ENCODE data around the gene PTPRD. TPM values are rescaled to one million over a fixed set of nuclear protein-coding genes. Genes with fewer than 3 reads are reported as not detected.

The PTPRD gene
- total and polyA plus RNA-seq, 9 of the 15 experiments (the other 6 are each of a cell fraction or from before 2014, with no cell fraction given) = 0.11 TPM; not detected in 8

GRCh38 chr9:8745347-8745746 lies 1867.5 kb downstream of the PTPRD start:
- DNase-seq (ENCODE audit: extremely low read depth in 1 of 4, low spot score in 3 of 4) (no peak), FAIRE-seq (no peak), ATAC-seq (no peak)
- H3K9ac ChIP-seq (ENCODE audit: insufficient read depth in 1 of 2, low read depth in 2 of 2, low read length in 2 of 2) = no peak overlapping the region
- TF ChIP-seq MLX (CRISPR knock-in tag; conservative IDR thresholded peaks at IDR 0.05) = no peak
- TF ChIP-seq ZNF124 (CRISPR knock-in tag; IDR thresholded peaks at IDR 0.05) = no peak
- 2% methylated on average over 5 of the region's 5 CpGs for WGBS (ENCODE audit: insufficient coverage, low coverage, missing lambda C conversion rate)
- H2AFZ ChIP-seq (ENCODE audit: low read depth, low read length) = no peak overlapping the region
- no peaks in the 10 kb centered on the region for H4K20me1 ChIP-seq (replicated peaks; ENCODE audit: control insufficient read depth, insufficient read depth, low read length)
- no TSS peak for BruUV-seq (replicated peaks)
- no peaks in the 10 kb centered on the region for H3K36me3 ChIP-seq (ENCODE audit: control insufficient read depth, insufficient read depth, low read length)
- H3K9me1 ChIP-seq (ENCODE audit: control insufficient read depth, insufficient read depth, low read length) = no peaks in the 10 kb centered on the region
- H3K27ac ChIP-seq (ENCODE audit: extremely low read depth, low read depth, low read length) = no peak overlapping the region
- H3K27me3 ChIP-seq (ENCODE audit: control insufficient read depth in 2 of 2, insufficient read depth in 2 of 2, low read length in 2 of 2) = no peaks in the 10 kb centered on the region
- H3K9me3 ChIP-seq (replicated peaks; ENCODE audit: control insufficient read depth, insufficient read depth, low read depth, low read length) = no peaks in the 10 kb centered on the region
- intact Hi-C loops (cut with micrococcal nuclease) (no loop called here), in situ Hi-C loops (cut with MboI) (no loop called here)
- POLR2A ChIA-PET = no interaction called here
- H3K79me2 ChIP-seq (ENCODE audit: control insufficient read depth, insufficient read depth, low read length) = no peaks in the 10 kb centered on the region
- H3K4me3 ChIP-seq = no peak overlapping the region
- no peak overlapping the region for H3K4me2 ChIP-seq (ENCODE audit: insufficient read depth, low read length)
- H3K4me1 ChIP-seq (replicated peaks in 1 of 2; ENCODE audit: control insufficient read depth in 2 of 2, insufficient read depth in 2 of 2, low read length in 2 of 2) = no peaks in the 10 kb centered on the region
- CTCF ChIA-PET (ENCODE audit: low intra/inter-chr PET ratio) = no interaction called here

DNA sequence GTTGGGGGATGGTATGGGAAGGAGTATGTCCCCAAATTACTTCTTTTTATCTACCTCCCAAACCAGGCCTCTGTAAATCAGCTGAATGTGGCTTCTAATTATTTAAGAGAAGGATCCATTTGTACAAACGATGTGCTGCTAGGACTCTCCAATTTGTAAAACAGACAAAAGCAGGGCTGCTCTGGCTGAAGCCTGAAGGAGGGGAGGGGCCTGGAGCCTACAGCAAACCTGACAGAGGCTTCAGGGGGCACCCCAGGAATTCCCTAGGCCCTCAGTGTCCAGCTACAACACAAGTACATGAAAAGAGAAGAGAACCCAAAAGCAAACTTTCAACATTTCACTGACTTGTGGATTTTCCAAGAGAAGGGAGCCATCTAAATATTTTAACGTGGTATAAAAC lies 1873.9 kb downstream of the PTPRD start:
- Histone ChIP-seq H2AFZ (ENCODE audit: low read depth, low read length) (no peak overlapping the region), H3K36me3 (ENCODE audit: control insufficient read depth, insufficient read depth, low read length) (no peaks in the 10 kb centered on the region), H3K4me3 (no peak overlapping the region), H3K27me3 (ENCODE audit: control insufficient read depth in 2 of 2, insufficient read depth in 2 of 2, low read length in 2 of 2) (no peaks in the 10 kb centered on the region), H3K4me1 (replicated peaks in 1 of 2; ENCODE audit: control insufficient read depth in 2 of 2, insufficient read depth in 2 of 2, low read length in 2 of 2) (no peaks in the 10 kb centered on the region), H3K9ac (ENCODE audit: insufficient read depth in 1 of 2, low read depth in 2 of 2, low read length in 2 of 2) (no peak overlapping the region), H3K4me2 (ENCODE audit: insufficient read depth, low read length) (no peak overlapping the region), H3K9me3 (replicated peaks; ENCODE audit: control insufficient read depth, insufficient read depth, low read depth, low read length) (no peaks in the 10 kb centered on the region), H3K27ac (ENCODE audit: extremely low read depth, low read depth, low read length) (no peak overlapping the region), H3K9me1 (ENCODE audit: control insufficient read depth, insufficient read depth, low read length) (no peaks in the 10 kb centered on the region), H3K79me2 (ENCODE audit: control insufficient read depth, insufficient read depth, low read length) (no peaks in the 10 kb centered on the region), H4K20me1 (replicated peaks; ENCODE audit: control insufficient read depth, insufficient read depth, low read length) (no peaks in the 10 kb centered on the region)
- TF ChIP-seq CBX3 (IDR thresholded peaks at IDR 0.05; ENCODE audit: borderline replicate concordance in 1 of 2, low read length in 2 of 2) (no peak), EHMT2 (IDR thresholded peaks at IDR 0.05) (no peak), PTBP1 (IDR thresholded peaks at IDR 0.05; ENCODE audit: low read depth, low read length) (no peak), CBFB (CRISPR knock-in tag; IDR thresholded peaks at IDR 0.05) (no peak), HMG20A (CRISPR knock-in tag; conservative IDR thresholded peaks at IDR 0.05) (no peak), RFX7 (CRISPR knock-in tag; IDR thresholded peaks at IDR 0.05) (no peak), MYNN (IDR thresholded peaks at IDR 0.05) (no peak), MYNN (CRISPR knock-in tag; IDR thresholded peaks at IDR 0.05) (no peak), LCOR (CRISPR knock-in tag; IDR thresholded peaks at IDR 0.05) (no peak), KHSRP (IDR thresholded peaks at IDR 0.05) (no peak), ZNF143 (CRISPR knock-in tag; IDR thresholded peaks at IDR 0.05) (no peak), ZNF778 (CRISPR knock-in tag; IDR thresholded peaks at IDR 0.05) (no peak), MEF2D (tag; conservative IDR thresholded peaks at IDR 0.05; ENCODE audit: low read depth) (no peak), SOX6 (IDR thresholded peaks at IDR 0.05) (no peak), YY1 (IDR thresholded peaks at IDR 0.05; ENCODE audit: borderline replicate concordance in 1 of 3, control insufficient read depth in 1 of 3, extremely low read depth in 1 of 3, insufficient read depth in 3 of 3, insufficient read length in 1 of 3, insufficient replicate concordance in 2 of 3, low read depth in 1 of 3, low read length in 2 of 3) (no peak), MTF1 (CRISPR knock-in tag; IDR thresholded peaks at IDR 0.05; ENCODE audit: borderline replicate concordance) (no peak), NFYB (IDR thresholded peaks at IDR 0.05; ENCODE audit: extremely low read depth, insufficient read length) (no peak)
- no peak for DNase-seq (ENCODE audit: extremely low read depth in 1 of 4, low spot score in 3 of 4)
- intact Hi-C loops (cut with micrococcal nuclease) (no loop called here), in situ Hi-C loops (cut with MboI) (no loop called here)
- ChIA-PET POLR2A (no interaction called here), CTCF (ENCODE audit: low intra/inter-chr PET ratio) (no interaction called here)
- no peak for FAIRE-seq
- ATAC-seq = no peak
- BruUV-seq (replicated peaks) = no TSS peak
- 0% methylated on average over 2 of the region's 2 CpGs for WGBS (ENCODE audit: insufficient coverage, low coverage, missing lambda C conversion rate)
